HAP-1 (cell line): ENCODE data around the gene AMOTL1.

ENCODE experiments used
- DNase-seq, 2 experiments: peaks; one replicate each; pipeline ENCODE4 v3.0.0-alpha.2; 2016 to 2020; ENCODE audit warnings: low spot score in 2 of 2
- H3K27me3 ChIP-seq: fragments of 250-450 bp; sonication (Bioruptor Pico); 2 replicates; pipeline ENCODE4 v1.5.1; 2020; ENCODE audit warnings: low read depth, mild to moderate bottlenecking, moderate library complexity
- H3K36me3 ChIP-seq: fragments of 250-450 bp; sonication (Bioruptor Pico); replicated peaks from 2 replicates; pipeline ENCODE4 v1.5.1; 2020; ENCODE audit warnings: mild to moderate bottlenecking
- H3K4me1 ChIP-seq: fragments of 250-450 bp; sonication (Bioruptor Pico); 2 replicates; pipeline ENCODE4 v1.5.1; 2020; ENCODE audit warnings: mild to moderate bottlenecking
- H3K4me3 ChIP-seq: fragments of 250-450 bp; sonication (Bioruptor Pico); 2 replicates; pipeline ENCODE4 v1.5.1; 2020; ENCODE audit warnings: mild to moderate bottlenecking, moderate library complexity
- H3K9me3 ChIP-seq: fragments of 250-450 bp; sonication (Bioruptor Pico); 2 replicates; pipeline ENCODE4 v1.5.1; 2020; ENCODE audit warnings: mild to moderate bottlenecking, moderate library complexity
- in situ Hi-C: fragments of 300-500 bp; cut with MboI; formaldehyde crosslinking; loops from 3 replicates; pipeline ENCODE4 v1.14.3; 2020; ENCODE audit warnings: low sequenced_read_pairs, inconsistent platforms, mixed read lengths

The AMOTL1 gene

GRCh38 chr11:94815705-94816344, 47.7 kb downstream of the AMOTL1 start:
- Histone ChIP-seq H3K36me3 (peaks cover 6% of the 10 kb centered on the region), H3K27me3 (no peaks in the 10 kb centered on the region), H3K4me1 (no peaks in the 10 kb centered on the region), H3K4me3 (no peak overlapping the region), H3K9me3 (peaks cover 7% of the 10 kb centered on the region; the same call in 1 of the 2 replicates)
- DNase-seq, result peak in 1 of 2 experiments; percentile 46
- in situ Hi-C loops, result no loop called here

GRCh38 chr11:94820480-94820879, 52.3 kb downstream of the AMOTL1 start:
- Histone ChIP-seq H3K9me3 (peaks cover 7% of the 10 kb centered on the region; the same call in 1 of the 2 replicates), H3K36me3 (peaks cover 13% of the 10 kb centered on the region), H3K4me1 (no peaks in the 10 kb centered on the region), H3K4me3 (no peak overlapping the region), H3K27me3 (no peaks in the 10 kb centered on the region)
- in situ Hi-C loops, result no loop called here
- no peak for DNase-seq

- Histone ChIP-seq H3K4me1 (no peaks in the 10 kb centered on the region), H3K27me3 (no peaks in the 10 kb centered on the region), H3K36me3 (peaks cover 18% of the 10 kb centered on the region), H3K9me3 (no peaks in the 10 kb centered on the region; the same call in 1 of the 2 replicates), H3K4me3 (no peak overlapping the region)
- no peak for DNase-seq
- in situ Hi-C loops, result no loop called here
These were observed 53.3 kb downstream of the AMOTL1 start for GRCh38 chr11:94821439-94821838.

- H3K27me3 ChIP-seq, result no peaks in the 10 kb centered on the region
- H3K4me3 ChIP-seq, result no peak overlapping the region
- H3K9me3 ChIP-seq, result no peaks in the 10 kb centered on the region
- in situ Hi-C loops, result no loop called here
- H3K36me3 ChIP-seq, result peaks cover 24% of the 10 kb centered on the region
- H3K4me1 ChIP-seq, result no peaks in the 10 kb centered on the region
- no peak for DNase-seq
These were observed 53.9 kb downstream of the AMOTL1 start for GRCh38 chr11:94822080-94822479.

GRCh38 chr11:94823102-94823732, 55.1 kb downstream of the AMOTL1 start:
- in situ Hi-C loops, result no loop called here

GRCh38 chr11:94825031-94825430, 56.9 kb downstream of the AMOTL1 start:
- H3K4me1 ChIP-seq, result no peaks in the 10 kb centered on the region
- no peak overlapping the region for H3K4me3 ChIP-seq
- H3K27me3 ChIP-seq, result no peaks in the 10 kb centered on the region
- in situ Hi-C loops, result no loop called here
- peaks cover 35% of the 10 kb centered on the region for H3K36me3 ChIP-seq
- DNase-seq, result no peak
- H3K9me3 ChIP-seq, result no peaks in the 10 kb centered on the region

More at GRCh38 chr11:94823102-94823732, 55.1 kb downstream of the AMOTL1 start:
- H3K4me3 ChIP-seq, result no peak overlapping the region
- no peaks in the 10 kb centered on the region for H3K9me3 ChIP-seq
- no peak for DNase-seq
- H3K36me3 ChIP-seq, result peaks cover 31% of the 10 kb centered on the region
- H3K4me1 ChIP-seq, result no peaks in the 10 kb centered on the region
- H3K27me3 ChIP-seq, result no peaks in the 10 kb centered on the region

- Histone ChIP-seq H3K9me3 (no peaks in the 10 kb centered on the region), H3K4me1 (no peaks in the 10 kb centered on the region), H3K36me3 (peaks cover 38% of the 10 kb centered on the region), H3K27me3 (no peaks in the 10 kb centered on the region), H3K4me3 (no peak overlapping the region)
- DNase-seq, result no peak
- in situ Hi-C loops, result no loop called here
These were observed 57.3 kb downstream of the AMOTL1 start for GRCh38 chr11:94825481-94825880.

- in situ Hi-C loops, result no loop called here
- Histone ChIP-seq H3K36me3 (peaks cover 44% of the 10 kb centered on the region), H3K27me3 (no peaks in the 10 kb centered on the region), H3K4me3 (no peak overlapping the region), H3K9me3 (no peaks in the 10 kb centered on the region), H3K4me1 (no peaks in the 10 kb centered on the region)
- peak in 1 of 2 experiments; percentile 36 for DNase-seq
These were observed 58.3 kb downstream of the AMOTL1 start for GRCh38 chr11:94826415-94826814.

GRCh38 chr11:94828088-94828487, 59.9 kb downstream of the AMOTL1 start:
- H3K36me3 ChIP-seq, result peaks cover 42% of the 10 kb centered on the region
- no peaks in the 10 kb centered on the region for H3K4me1 ChIP-seq
- no peaks in the 10 kb centered on the region for H3K9me3 ChIP-seq
- no peak overlapping the region for H3K4me3 ChIP-seq
- no peaks in the 10 kb centered on the region for H3K27me3 ChIP-seq
- in situ Hi-C loops, result no loop called here
- no peak for DNase-seq

GRCh38 chr11:94830722-94831510, 62.8 kb downstream of the AMOTL1 start:
- Histone ChIP-seq H3K4me1 (peaks cover 13% of the 10 kb centered on the region), H3K9me3 (no peaks in the 10 kb centered on the region), H3K36me3 (peaks cover 39% of the 10 kb centered on the region), H3K4me3 (no peak overlapping the region), H3K27me3 (no peaks in the 10 kb centered on the region)
- no peak for DNase-seq
- in situ Hi-C loops, result no loop called here

GRCh38 chr11:94831529-94831928, 63.4 kb downstream of the AMOTL1 start:
- in situ Hi-C loops, result no loop called here

GRCh38 chr11:94832604-94833235, 64.6 kb downstream of the AMOTL1 start:
- in situ Hi-C loops, result no loop called here
- Histone ChIP-seq H3K4me1 (peaks cover 13% of the 10 kb centered on the region), H3K27me3 (no peaks in the 10 kb centered on the region), H3K9me3 (no peaks in the 10 kb centered on the region), H3K4me3 (no peak overlapping the region), H3K36me3 (peaks cover 21% of the 10 kb centered on the region)
- no peak for DNase-seq

More at GRCh38 chr11:94831529-94831928, 63.4 kb downstream of the AMOTL1 start:
- no peak for DNase-seq
- Histone ChIP-seq H3K27me3 (no peaks in the 10 kb centered on the region), H3K4me1 (peaks cover 13% of the 10 kb centered on the region), H3K4me3 (no peak overlapping the region), H3K9me3 (no peaks in the 10 kb centered on the region), H3K36me3 (peaks cover 33% of the 10 kb centered on the region)

- H3K36me3 ChIP-seq, result peaks cover 17% of the 10 kb centered on the region
- in situ Hi-C loops, result no loop called here
- peak; percentile 36 to 69 for DNase-seq
- H3K9me3 ChIP-seq, result no peaks in the 10 kb centered on the region
- H3K27me3 ChIP-seq, result no peaks in the 10 kb centered on the region
- H3K4me3 ChIP-seq, result no peak overlapping the region
- peaks cover 13% of the 10 kb centered on the region for H3K4me1 ChIP-seq
These were observed 66.9 kb downstream of the AMOTL1 start for GRCh38 chr11:94834911-94835593.
